RWPE2 (cell line): ENCODE results near the gene NKAIN2.

ENCODE experiments used
- ATAC-seq: fragments of 200-7000 bp; cut with Tn5 transposase; 3 replicates; pipeline ENCODE4 v1.9.1; 2021; ENCODE audit warnings: low read depth
- DNase-seq: peaks from one replicate; pipeline ENCODE4 v3.0.0-alpha.2; 2020; ENCODE audit warnings: low spot score
- H3K27ac ChIP-seq: fragments of 450-650 bp; 2 replicates; pipeline ENCODE4 v1.5.1; 2017; ENCODE audit warnings: mild to moderate bottlenecking; ENCODE audit not compliant: poor library complexity, severe bottlenecking
- H3K27me3 ChIP-seq: fragments of 250-450 bp; sonication (Bioruptor Pico); 2 replicates; pipeline ENCODE4 v1.5.1; 2021; ENCODE audit warnings: mild to moderate bottlenecking, moderate library complexity; ENCODE audit not compliant: insufficient read depth, poor library complexity, severe bottlenecking
- H3K36me3 ChIP-seq: fragments of 250-450 bp; sonication (Bioruptor Pico); 2 replicates; pipeline ENCODE4 v1.5.1; 2020; ENCODE audit warnings: low read depth, mild to moderate bottlenecking, moderate library complexity
- H3K4me1 ChIP-seq: fragments of 250-450 bp; sonication (Bioruptor Pico); 2 replicates; pipeline ENCODE4 v1.5.1; 2021; ENCODE audit warnings: mild to moderate bottlenecking, moderate library complexity; ENCODE audit not compliant: insufficient read depth, poor library complexity, severe bottlenecking
- H3K4me3 ChIP-seq: fragments of 250-450 bp; sonication (Bioruptor Pico); 2 replicates; pipeline ENCODE4 v1.5.1; 2021; ENCODE audit warnings: mild to moderate bottlenecking, moderate library complexity; ENCODE audit not compliant: severe bottlenecking
- H3K9me3 ChIP-seq: fragments of 250-450 bp; sonication (Bioruptor Pico); 2 replicates; pipeline ENCODE4 v1.5.1; 2021; ENCODE audit warnings: mild to moderate bottlenecking, moderate library complexity; ENCODE audit not compliant: severe bottlenecking
- TF ChIP-seq, protein P1 (sequence below): fragments of 450-650 bp; IDR thresholded peaks from one replicate; pipeline ENCODE4 v1.5.1; 2017; ENCODE audit warnings: mild to moderate bottlenecking, moderate library complexity; ENCODE audit not compliant: poor library complexity, severe bottlenecking

NKAIN2 gene

DNA sequence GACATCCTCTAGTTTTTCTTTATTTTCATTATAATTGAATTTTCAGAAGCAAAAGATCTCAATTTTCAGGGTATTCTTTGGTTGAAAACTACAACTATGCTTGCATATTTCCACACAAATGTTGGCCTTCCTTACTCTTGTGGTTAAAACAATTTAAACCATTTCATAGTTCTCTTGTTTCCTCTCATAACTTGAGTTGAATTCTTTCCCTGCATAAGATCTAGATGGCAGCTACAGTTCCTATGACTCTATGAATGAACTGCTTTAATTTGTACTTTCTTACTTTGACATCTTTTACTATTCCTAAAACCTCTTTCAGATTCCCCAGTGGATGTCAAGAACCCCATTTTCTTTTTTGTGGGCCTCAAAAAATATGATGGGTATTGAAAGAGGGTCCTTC, 564.5 kb downstream of the NKAIN2 start:
- Histone ChIP-seq H3K36me3 (no peaks in the 10 kb centered on the region), H3K4me1 (peaks cover 6% of the 10 kb centered on the region), H3K27ac (no peak overlapping the region), H3K4me3 (no peak overlapping the region), H3K27me3 (no peaks in the 10 kb centered on the region), H3K9me3 (no peaks in the 10 kb centered on the region)
- DNase-seq (no peak), ATAC-seq (no peak)
- TF ChIP-seq, protein P1, sequence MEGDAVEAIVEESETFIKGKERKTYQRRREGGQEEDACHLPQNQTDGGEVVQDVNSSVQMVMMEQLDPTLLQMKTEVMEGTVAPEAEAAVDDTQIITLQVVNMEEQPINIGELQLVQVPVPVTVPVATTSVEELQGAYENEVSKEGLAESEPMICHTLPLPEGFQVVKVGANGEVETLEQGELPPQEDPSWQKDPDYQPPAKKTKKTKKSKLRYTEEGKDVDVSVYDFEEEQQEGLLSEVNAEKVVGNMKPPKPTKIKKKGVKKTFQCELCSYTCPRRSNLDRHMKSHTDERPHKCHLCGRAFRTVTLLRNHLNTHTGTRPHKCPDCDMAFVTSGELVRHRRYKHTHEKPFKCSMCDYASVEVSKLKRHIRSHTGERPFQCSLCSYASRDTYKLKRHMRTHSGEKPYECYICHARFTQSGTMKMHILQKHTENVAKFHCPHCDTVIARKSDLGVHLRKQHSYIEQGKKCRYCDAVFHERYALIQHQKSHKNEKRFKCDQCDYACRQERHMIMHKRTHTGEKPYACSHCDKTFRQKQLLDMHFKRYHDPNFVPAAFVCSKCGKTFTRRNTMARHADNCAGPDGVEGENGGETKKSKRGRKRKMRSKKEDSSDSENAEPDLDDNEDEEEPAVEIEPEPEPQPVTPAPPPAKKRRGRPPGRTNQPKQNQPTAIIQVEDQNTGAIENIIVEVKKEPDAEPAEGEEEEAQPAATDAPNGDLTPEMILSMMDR = no peak

GRCh38 chr6:124371974-124372475, 568.4 kb downstream of the NKAIN2 start:
- Histone ChIP-seq H3K9me3 (no peaks in the 10 kb centered on the region), H3K4me3 (no peak overlapping the region), H3K27ac (no peak overlapping the region), H3K36me3 (no peaks in the 10 kb centered on the region), H3K27me3 (no peaks in the 10 kb centered on the region), H3K4me1 (peaks cover 6% of the 10 kb centered on the region)
- no peak for ATAC-seq
- TF ChIP-seq, protein P1 = no peak
- no peak for DNase-seq

GRCh38 chr6:124373386-124373785, 569.7 kb downstream of the NKAIN2 start:
- ATAC-seq = no peak
- H3K4me1 ChIP-seq = peaks cover 6% of the 10 kb centered on the region
- no peaks in the 10 kb centered on the region for H3K27me3 ChIP-seq
- TF ChIP-seq, protein P1 = no peak
- no peak for DNase-seq
- H3K4me3 ChIP-seq = no peak overlapping the region
- H3K9me3 ChIP-seq = no peaks in the 10 kb centered on the region
- no peak overlapping the region for H3K27ac ChIP-seq
- no peaks in the 10 kb centered on the region for H3K36me3 ChIP-seq

DNA sequence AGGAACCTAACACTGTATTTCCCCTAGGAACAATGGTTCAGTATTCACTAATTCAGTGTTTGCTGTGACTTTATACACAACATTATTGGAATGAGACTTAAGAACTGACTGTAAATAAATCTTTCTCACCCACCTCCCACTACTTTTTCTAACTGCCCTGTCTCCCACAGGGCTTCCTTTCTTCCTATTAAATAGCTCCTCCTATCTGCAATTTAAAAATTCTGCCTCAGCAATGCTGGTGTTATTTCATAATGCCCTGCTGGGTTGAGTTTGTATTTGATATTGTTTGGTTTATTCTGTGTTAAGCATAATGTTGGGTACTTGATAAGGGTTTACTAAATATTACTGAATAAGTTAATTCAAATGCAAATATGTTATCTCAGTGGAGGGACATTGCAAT, 585.5 kb downstream of the NKAIN2 start:
- Histone ChIP-seq H3K27me3 (no peaks in the 10 kb centered on the region), H3K4me1 (no peaks in the 10 kb centered on the region), H3K27ac (no peak overlapping the region), H3K4me3 (no peak overlapping the region), H3K9me3 (no peaks in the 10 kb centered on the region), H3K36me3 (no peaks in the 10 kb centered on the region)
- ATAC-seq = no peak
- TF ChIP-seq, protein P1 = peak; percentile 19
- DNase-seq = no peak

- no peaks in the 10 kb centered on the region for H3K4me1 ChIP-seq
- H3K36me3 ChIP-seq = no peaks in the 10 kb centered on the region
- TF ChIP-seq, protein P1 = no peak
- H3K27me3 ChIP-seq = no peaks in the 10 kb centered on the region
- DNase-seq = no peak
- no peak overlapping the region for H3K4me3 ChIP-seq
- no peak overlapping the region for H3K27ac ChIP-seq
- H3K9me3 ChIP-seq = no peaks in the 10 kb centered on the region
- ATAC-seq = no peak; the same call in 2 of the 3 replicates
Observed at GRCh38 chr6:124393536-124393935, 589.9 kb downstream of the NKAIN2 start.
